Trophoblast cell (in vitro differentiated cells and primary cell): Measurements from ENCODE around the gene TCF23.

Experiments
- DNase-seq, 2 donors: peaks; one replicate each; pipeline ENCODE4 v3.0.0-alpha.2; 2016
- H2AFZ ChIP-seq: 2 replicates; pipeline ENCODE4 v1.6.1; 2013; ENCODE audit warnings: low read length, moderate library complexity, mild to moderate bottlenecking; ENCODE audit not compliant: insufficient read depth, poor library complexity
- H2AK5ac ChIP-seq: 2 replicates; pipeline ENCODE4 v1.6.1; 2013; ENCODE audit warnings: mild to moderate bottlenecking, low read length
- H2BK120ac ChIP-seq: 2 replicates; pipeline ENCODE4 v1.6.1; 2013; ENCODE audit warnings: low read length, mild to moderate bottlenecking, moderate library complexity; ENCODE audit not compliant: insufficient read depth, poor library complexity
- H2BK12ac ChIP-seq: 2 replicates; pipeline ENCODE4 v1.6.1; 2013; ENCODE audit warnings: mild to moderate bottlenecking, low read length, moderate library complexity
- H2BK5ac ChIP-seq: 2 replicates; pipeline ENCODE4 v1.6.1; 2013; ENCODE audit warnings: low read length, low read depth, moderate library complexity, mild to moderate bottlenecking; ENCODE audit not compliant: poor library complexity
- H3K14ac ChIP-seq: 2 replicates; pipeline ENCODE4 v1.6.1; 2013; ENCODE audit warnings: mild to moderate bottlenecking, low read length
- H3K18ac ChIP-seq: 2 replicates; pipeline ENCODE4 v1.6.1; 2013; ENCODE audit warnings: mild to moderate bottlenecking, low read length
- H3K23ac ChIP-seq: 2 replicates; pipeline ENCODE4 v1.6.1; 2013; ENCODE audit warnings: low read length
- H3K27ac ChIP-seq: 2 replicates; pipeline ENCODE4 v1.5.1; 2013; ENCODE audit warnings: low read depth, mild to moderate bottlenecking, inconsistent platforms, low read length, moderate library complexity
- H3K27me3 ChIP-seq: 2 replicates; pipeline ENCODE4 v1.6.1; 2013; ENCODE audit warnings: inconsistent platforms, mild to moderate bottlenecking, low read length, moderate library complexity; ENCODE audit not compliant: insufficient read depth
- H3K36me3 ChIP-seq, 2 experiments: 1 replicate in 1 of 2; 2 replicates in 1 of 2; pipeline ENCODE4 v1.6.1; 2013; ENCODE audit warnings: low read length in 2 of 2, mild to moderate bottlenecking in 2 of 2, moderate library complexity in 1 of 2; ENCODE audit not compliant: insufficient read depth in 2 of 2, control insufficient read depth in 1 of 2
- H3K4ac ChIP-seq: 2 replicates; pipeline ENCODE4 v1.6.1; 2013; ENCODE audit warnings: low read depth, mild to moderate bottlenecking, low read length, moderate library complexity
- H3K4me1 ChIP-seq, 2 experiments: 1 replicate in 1 of 2; 2 replicates in 1 of 2; pipeline ENCODE4 v1.6.1; 2013; ENCODE audit warnings: low read length in 2 of 2, mild to moderate bottlenecking in 2 of 2, moderate library complexity in 1 of 2; ENCODE audit not compliant: insufficient read depth in 2 of 2, control insufficient read depth in 1 of 2
- H3K4me2 ChIP-seq: 2 replicates; pipeline ENCODE4 v1.6.1; 2013; ENCODE audit warnings: inconsistent platforms, mild to moderate bottlenecking, low read length, moderate library complexity
- H3K4me3 ChIP-seq: 2 replicates; pipeline ENCODE4 v1.5.1; 2013; ENCODE audit warnings: mild to moderate bottlenecking, low read depth, low read length, inconsistent platforms
- H3K79me1 ChIP-seq: one replicate; pipeline ENCODE4 v1.6.1; 2013; ENCODE audit warnings: low read length
- H3K79me2 ChIP-seq: 2 replicates; pipeline ENCODE4 v1.6.1; 2013; ENCODE audit warnings: low read length, mild to moderate bottlenecking; ENCODE audit not compliant: control insufficient read depth, insufficient read depth, poor library complexity
- H3K9ac ChIP-seq: 2 replicates; pipeline ENCODE4 v1.6.1; 2013; ENCODE audit warnings: mild to moderate bottlenecking, low read length
- H3K9me3 ChIP-seq: 2 replicates; pipeline ENCODE4 v1.6.1; 2013; ENCODE audit warnings: low read depth, mild to moderate bottlenecking, control low read depth, inconsistent platforms, low read length; ENCODE audit not compliant: insufficient read depth
- H4K12ac ChIP-seq: 2 replicates; pipeline ENCODE4 v1.6.1; 2013; ENCODE audit warnings: low read depth, mild to moderate bottlenecking, low read length, moderate library complexity
- H4K8ac ChIP-seq: 2 replicates; pipeline ENCODE4 v1.6.1; 2013; ENCODE audit warnings: low read depth, mild to moderate bottlenecking, low read length, moderate library complexity
- H4K91ac ChIP-seq: one replicate; pipeline ENCODE4 v1.6.1; 2013; ENCODE audit warnings: low read depth, mild to moderate bottlenecking, low read length, moderate library complexity
- WGBS: extraction: QIAGEN DNeasy Blood & Tissue Kit; methylation state at CpG from one replicate; pipeline ENCODE4 v1.1.7; 2013; ENCODE audit warnings: missing lambda C conversion rate; ENCODE audit not compliant: insufficient read length, insufficient coverage; ENCODE audit errors: extremely low coverage; 5-methylcytosine and 5-hydroxymethylcytosine counted together

TCF23 gene

DNA sequence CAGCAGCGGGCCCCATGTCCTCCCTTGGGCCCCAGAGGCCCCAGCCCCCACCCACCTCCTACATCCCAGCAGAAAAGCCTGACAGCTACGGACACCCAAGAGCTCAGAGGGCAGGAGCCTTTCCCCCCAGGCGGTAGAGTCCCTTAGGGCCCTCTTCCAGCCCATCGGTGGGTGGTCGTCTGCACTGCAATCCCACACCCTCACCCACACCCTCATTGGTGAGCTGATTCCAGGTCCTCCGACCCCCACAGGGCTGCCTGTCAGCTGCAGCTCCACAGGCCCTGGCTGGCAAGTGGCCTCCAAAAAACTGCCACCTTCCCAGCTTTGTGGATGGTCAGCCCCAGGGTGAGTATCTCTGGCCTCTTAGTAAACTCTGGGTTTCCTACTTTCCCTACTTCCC is 10.5 kb downstream of the TCF23 start:
- H3K4me1 ChIP-seq, result no peaks in the 10 kb centered on the region
- H3K27ac ChIP-seq, result no peak overlapping the region
- no peaks in the 10 kb centered on the region for H3K27me3 ChIP-seq
- H4K8ac ChIP-seq, result no peak overlapping the region
- no peak overlapping the region for H3K4me2 ChIP-seq
- WGBS, result no CpG with 5 or more reads among the region's 6 CpGs
- H2AK5ac ChIP-seq, result no peak overlapping the region
- H2BK5ac ChIP-seq, result no peak overlapping the region
- H3K14ac ChIP-seq, result no peak overlapping the region
- H2BK12ac ChIP-seq, result no peak overlapping the region
- H3K9ac ChIP-seq, result no peak overlapping the region
- H3K23ac ChIP-seq, result no peak overlapping the region
- no peak overlapping the region for H3K18ac ChIP-seq
- H3K79me2 ChIP-seq, result no peaks in the 10 kb centered on the region
- H4K12ac ChIP-seq, result no peak overlapping the region
- no peak overlapping the region for H3K4ac ChIP-seq
- no peak overlapping the region for H2BK120ac ChIP-seq
- no peaks in the 10 kb centered on the region for H3K79me1 ChIP-seq
- H4K91ac ChIP-seq, result no peak overlapping the region
- no peaks in the 10 kb centered on the region for H3K36me3 ChIP-seq
- H3K9me3 ChIP-seq, result no peaks in the 10 kb centered on the region
- no peak overlapping the region for H3K4me3 ChIP-seq
- H2AFZ ChIP-seq, result no peak overlapping the region
- no peak for DNase-seq

DNA sequence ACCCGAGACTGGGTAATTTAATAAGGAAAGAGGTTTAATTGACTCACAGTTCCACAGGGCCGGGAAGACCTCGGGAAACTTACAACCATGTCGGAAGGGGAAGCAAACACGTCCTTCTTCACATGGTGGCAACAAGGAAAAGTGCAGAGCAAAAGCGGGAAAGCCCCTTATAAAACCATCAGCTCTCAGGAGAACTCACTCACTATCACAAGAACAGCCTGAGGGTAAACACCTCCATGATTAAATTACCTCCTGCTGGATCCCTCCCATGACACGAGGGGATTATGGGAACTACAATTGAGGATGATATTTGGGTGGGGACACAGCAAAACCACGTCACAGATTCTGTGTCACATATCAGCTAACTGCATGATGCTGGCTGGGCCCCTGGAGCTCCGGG is 11.4 kb downstream of the TCF23 start:
- Histone ChIP-seq H3K27ac (no peak overlapping the region), H4K8ac (no peak overlapping the region), H3K9me3 (no peaks in the 10 kb centered on the region), H4K12ac (no peak overlapping the region), H3K4me2 (no peak overlapping the region), H3K9ac (no peak overlapping the region), H2AK5ac (no peak overlapping the region), H3K79me1 (no peaks in the 10 kb centered on the region), H3K36me3 (no peaks in the 10 kb centered on the region), H3K79me2 (no peaks in the 10 kb centered on the region), H3K18ac (no peak overlapping the region), H3K27me3 (no peaks in the 10 kb centered on the region), H4K91ac (no peak overlapping the region), H2BK120ac (no peak overlapping the region), H2BK12ac (no peak overlapping the region), H2BK5ac (no peak overlapping the region), H3K23ac (no peak overlapping the region), H3K14ac (no peak overlapping the region), H3K4me3 (no peak overlapping the region), H2AFZ (no peak overlapping the region), H3K4me1 (no peaks in the 10 kb centered on the region), H3K4ac (no peak overlapping the region)
- no CpG with 5 or more reads among the region's 9 CpGs for WGBS
- DNase-seq, result no peak

- H3K36me3 ChIP-seq, result no peaks in the 10 kb centered on the region
- no peak overlapping the region for H3K4me2 ChIP-seq
- H3K4ac ChIP-seq, result no peak overlapping the region
- no peak overlapping the region for H4K91ac ChIP-seq
- no peak overlapping the region for H3K23ac ChIP-seq
- no peaks in the 10 kb centered on the region for H3K79me1 ChIP-seq
- no peak overlapping the region for H2BK120ac ChIP-seq
- H3K27ac ChIP-seq, result no peak overlapping the region
- H2AFZ ChIP-seq, result no peak overlapping the region
- no peak overlapping the region for H3K14ac ChIP-seq
- no peak overlapping the region for H3K9ac ChIP-seq
- H4K12ac ChIP-seq, result no peak overlapping the region
- no peak overlapping the region for H2AK5ac ChIP-seq
- no peak overlapping the region for H2BK5ac ChIP-seq
- no CpG with 5 or more reads among the region's 15 CpGs for WGBS
- H3K79me2 ChIP-seq, result no peaks in the 10 kb centered on the region
- no peak overlapping the region for H2BK12ac ChIP-seq
- H3K4me1 ChIP-seq, result no peaks in the 10 kb centered on the region
- H4K8ac ChIP-seq, result no peak overlapping the region
- peak; percentile 48 to 77 for DNase-seq
- no peaks in the 10 kb centered on the region for H3K27me3 ChIP-seq
- H3K18ac ChIP-seq, result no peak overlapping the region
- no peaks in the 10 kb centered on the region for H3K9me3 ChIP-seq
- H3K4me3 ChIP-seq, result no peak overlapping the region
Observed at GRCh38 chr2:27162151-27163121, 13.6 kb downstream of the TCF23 start.

- Histone ChIP-seq H2BK120ac (no peak overlapping the region), H3K9me3 (no peaks in the 10 kb centered on the region), H3K14ac (no peak overlapping the region), H3K79me1 (no peaks in the 10 kb centered on the region), H3K4ac (no peak overlapping the region), H3K4me2 (no peak overlapping the region), H3K27me3 (no peaks in the 10 kb centered on the region), H2AFZ (no peak overlapping the region), H3K23ac (no peak overlapping the region), H3K4me3 (no peak overlapping the region), H4K91ac (no peak overlapping the region), H3K9ac (no peak overlapping the region), H2BK5ac (no peak overlapping the region), H3K18ac (no peak overlapping the region), H3K79me2 (no peaks in the 10 kb centered on the region), H2AK5ac (no peak overlapping the region), H3K36me3 (no peaks in the 10 kb centered on the region), H4K12ac (no peak overlapping the region), H2BK12ac (no peak overlapping the region), H3K27ac (no peak overlapping the region), H3K4me1 (no peaks in the 10 kb centered on the region), H4K8ac (no peak overlapping the region)
- no peak for DNase-seq
- WGBS, result no CpG with 5 or more reads among the region's 8 CpGs
Observed at GRCh38 chr2:27164960-27165763, 16.4 kb downstream of the TCF23 start.
